GM19372 (cell line): ENCODE measurements around the gene CBR3.
"Not testable (repeated sequence)": the region's sequence is repeated elsewhere in the genome, so short reads cannot be mapped to it uniquely, and the experiment has no call there.

Experiments
- ATAC-seq: cut with Tn5 transposase; IDR thresholded peaks from one replicate; pipeline ENCODE4 v1.9.1; 2021; ENCODE audit warnings: mild to moderate bottlenecking, low read depth, moderate library complexity; ENCODE audit not compliant: unreplicated experiment

The CBR3 gene

GRCh38 chr21:36134803-36135390 lies at the start of gene CBR3:
Gene CBR3, plus strand, starts transcription at chr21:36135079. Its CDS starts 114 bp downstream, at chr21:36135193.
- no peak for ATAC-seq

- no peak for ATAC-seq
These were observed 47.3 kb upstream of the CBR3 start for GRCh38 chr21:36087362-36088138.

- no peak for ATAC-seq
These were observed 44.9 kb upstream of the CBR3 start for GRCh38 chr21:36089946-36090345.

- ATAC-seq, result no peak
These were observed 42.2 kb upstream of the CBR3 start for GRCh38 chr21:36092681-36093080.

- ATAC-seq, result no peak
These were observed 41.4 kb upstream of the CBR3 start for GRCh38 chr21:36093512-36093911.

- ATAC-seq, result no peak
These were observed 38.2 kb upstream of the CBR3 start for GRCh38 chr21:36096398-36097290.

GRCh38 chr21:36097427-36098181 lies 37.3 kb upstream of the CBR3 start:
- ATAC-seq, result no peak

GRCh38 chr21:36098182-36098532 lies 36.7 kb upstream of the CBR3 start:
- no peak for ATAC-seq

GRCh38 chr21:36099000-36099399 lies 35.9 kb upstream of the CBR3 start:
- ATAC-seq, result no peak

GRCh38 chr21:36099695-36100211 lies 35.1 kb upstream of the CBR3 start:
- not testable (repeated sequence) for ATAC-seq

- ATAC-seq, result no peak
These were observed 33.8 kb upstream of the CBR3 start for GRCh38 chr21:36100971-36101641.

GRCh38 chr21:36103434-36103833 lies 31.4 kb upstream of the CBR3 start:
- ATAC-seq, result no peak

GRCh38 chr21:36104317-36105300 lies 30.3 kb upstream of the CBR3 start:
- ATAC-seq, result no peak

- no peak for ATAC-seq
These were observed 29.5 kb upstream of the CBR3 start for GRCh38 chr21:36105327-36105842.

- no peak for ATAC-seq
These were observed 25.0 kb upstream of the CBR3 start for GRCh38 chr21:36109868-36110267.

GRCh38 chr21:36111238-36111637 lies 23.6 kb upstream of the CBR3 start:
- no peak for ATAC-seq

- ATAC-seq, result no peak
These were observed 21.0 kb upstream of the CBR3 start for GRCh38 chr21:36113647-36114428.
